GM12878 (cell line): ENCODE measurements around the gene CDK2. TPM values are rescaled to one million over a fixed set of nuclear protein-coding genes. Genes with fewer than 3 reads are reported as not detected.

Source experiments
- ATF7 ChIP-seq: fragments of 450-650 bp; IDR thresholded peaks from 2 replicates; pipeline ENCODE4 v1.6.1; 2016; ENCODE audit warnings: low read depth, mild to moderate bottlenecking
- CBFB ChIP-seq: IDR thresholded peaks from 2 replicates; pipeline ENCODE4 v1.6.1; 2016; ENCODE audit warnings: antibody characterized with exemption, low read depth
- HCFC1 ChIP-seq: fragments of 150-350 bp; IDR thresholded peaks from 2 replicates; pipeline ENCODE4 v1.6.1; 2014; ENCODE audit warnings: low read length
- HDAC2 ChIP-seq: fragments of 200-600 bp; sonication (generic); IDR thresholded peaks from 2 replicates; pipeline ENCODE4 v1.6.1; 2017
- KDM1A ChIP-seq: fragments of 200-600 bp; sonication (generic); IDR thresholded peaks from 2 replicates; pipeline ENCODE4 v1.6.1; 2016; ENCODE audit warnings: borderline replicate concordance
- MYB ChIP-seq: fragments of 150-350 bp; IDR thresholded peaks from 2 replicates; pipeline ENCODE4 v1.6.1; 2014; ENCODE audit warnings: mild to moderate bottlenecking, low read depth, low read length, borderline replicate concordance
- NFIC ChIP-seq: IDR thresholded peaks from 2 replicates; pipeline ENCODE4 v1.6.1; 2012; ENCODE audit warnings: low read depth, mild to moderate bottlenecking, inconsistent platforms, low read length, moderate library complexity
- PAX8 ChIP-seq: fragments of 450-650 bp; IDR thresholded peaks from 2 replicates; pipeline ENCODE4 v1.6.1; 2017; ENCODE audit warnings: mild to moderate bottlenecking, moderate library complexity
- POLR2A ChIP-seq: IDR thresholded peaks from 2 replicates; pipeline ENCODE4 v1.6.1; 2011; ENCODE audit warnings: low read depth, mild to moderate bottlenecking, low read length
- POLR2AphosphoS2 ChIP-seq: IDR thresholded peaks from 2 replicates; pipeline ENCODE4 v1.6.1; 2011; ENCODE audit warnings: low read depth, mild to moderate bottlenecking, low read length, improper control_type of control experiment, moderate library complexity
- POU2F2 ChIP-seq: IDR thresholded peaks from 3 replicates; pipeline ENCODE4 v1.6.1; 2011; ENCODE audit warnings: low read depth, mild to moderate bottlenecking, low read length, borderline replicate concordance
- RAD51 ChIP-seq: fragments of 450-650 bp; IDR thresholded peaks from 2 replicates; pipeline ENCODE4 v1.6.1; 2016; ENCODE audit warnings: moderate library complexity, mild to moderate bottlenecking, inconsistent platforms
- RELA ChIP-seq: fragments of 450-650 bp; IDR thresholded peaks from 2 replicates; pipeline ENCODE4 v1.8.0; 2014; ENCODE audit warnings: borderline replicate concordance; ENCODE audit not compliant: partially characterized antibody
- SMC3 ChIP-seq: IDR thresholded peaks from 2 replicates; pipeline ENCODE4 v1.6.1; 2011; ENCODE audit warnings: low read length, improper control_type of control experiment, borderline replicate concordance
- STAT3 ChIP-seq: IDR thresholded peaks from 2 replicates; pipeline ENCODE4 v1.6.1; 2011; ENCODE audit warnings: low read depth, low read length, improper control_type of control experiment
- TCF12 ChIP-seq: IDR thresholded peaks from 2 replicates; pipeline ENCODE4 v1.6.1; 2011; ENCODE audit warnings: low read depth, mild to moderate bottlenecking, low read length
- YY1 ChIP-seq: IDR thresholded peaks from 2 replicates; pipeline ENCODE4 v1.6.1; 2011; ENCODE audit warnings: low read depth, mild to moderate bottlenecking, low read length
- ZZZ3 ChIP-seq: IDR thresholded peaks from 2 replicates; pipeline ENCODE4 v1.6.1; 2011; ENCODE audit warnings: low read depth; ENCODE audit not compliant: control insufficient read depth, insufficient read length
- polyA plus RNA-seq, 11 experiments: library from polyadenylated mRNA; depleted of rRNA in 4 of 11; unstranded in 6 of 11; stranded (reverse) in 5 of 11; fragments of >200 nt; fragmentation: Nextera tagmentation in 4 of 11; fragmentation: Illumina TruSeq in 1 of 11; extraction: Ambion mirVana in 4 of 11; extraction: Trizol in 1 of 11; gene quantifications; 1 replicate in 1 of 11; 2 replicates in 10 of 11; pipeline versions ENCODE4 v1.2.1 to v1.2.3, GENCODE V29; 2011 to 2016; ENCODE audit warnings: inconsistent platforms in 2 of 11, missing spikeins in 2 of 11, low read depth in 1 of 11
- total RNA-seq, 4 experiments: library from RNA; depleted of rRNA in 3 of 4; stranded (reverse); fragments of >200 nt in 3 of 4; fragmentation: Illumina TruSeq in 1 of 4; extraction: Trizol in 1 of 4; gene quantifications; 2 replicates each; pipeline versions ENCODE4 v1.2.1 to v1.2.3, GENCODE V29; 2013 to 2021
- TF ChIP-seq, protein P1 (sequence below): fragments of 450-650 bp; conservative IDR thresholded peaks from 2 replicates; pipeline ENCODE4 v1.6.1; 2017; ENCODE audit warnings: mild to moderate bottlenecking, moderate library complexity
- TF ChIP-seq, protein P2 (sequence below), 3 experiments: IDR thresholded peaks in 2 of 3; conservative IDR thresholded peaks in 1 of 3; 2 replicates each; pipeline ENCODE4 v1.5.1; 2011; ENCODE audit warnings: low read depth in 3 of 3, low read length in 3 of 3, mild to moderate bottlenecking in 3 of 3, control low read depth in 2 of 3, moderate library complexity in 2 of 3, inconsistent platforms in 1 of 3, mixed read lengths in 1 of 3; ENCODE audit not compliant: control insufficient read depth in 2 of 3, insufficient read depth in 1 of 3; ENCODE audit errors: extremely low read depth in 1 of 3
- TF ChIP-seq, protein P3 (sequence below): IDR thresholded peaks from 2 replicates; pipeline ENCODE4 v1.6.1; 2012; ENCODE audit warnings: low read depth, low read length, improper control_type of control experiment
- TF ChIP-seq, protein P4 (sequence below): IDR thresholded peaks from 2 replicates; pipeline ENCODE4 v1.6.1; 2011; ENCODE audit warnings: borderline replicate concordance, low read depth, mild to moderate bottlenecking, moderate library complexity, mixed read lengths, low read length; ENCODE audit not compliant: insufficient read depth; ENCODE audit errors: extremely low read length
- TF ChIP-seq, protein P5 (sequence below): IDR thresholded peaks from 2 replicates; pipeline ENCODE4 v1.6.1; 2012; ENCODE audit warnings: mild to moderate bottlenecking, low read depth, low read length

The CDK2 gene
- total and polyA plus RNA-seq, 10 of the 15 experiments (the other 5 are each of a cell fraction or from before 2014, with no cell fraction given): 13.1 to 138 (median 82.2) TPM

DNA sequence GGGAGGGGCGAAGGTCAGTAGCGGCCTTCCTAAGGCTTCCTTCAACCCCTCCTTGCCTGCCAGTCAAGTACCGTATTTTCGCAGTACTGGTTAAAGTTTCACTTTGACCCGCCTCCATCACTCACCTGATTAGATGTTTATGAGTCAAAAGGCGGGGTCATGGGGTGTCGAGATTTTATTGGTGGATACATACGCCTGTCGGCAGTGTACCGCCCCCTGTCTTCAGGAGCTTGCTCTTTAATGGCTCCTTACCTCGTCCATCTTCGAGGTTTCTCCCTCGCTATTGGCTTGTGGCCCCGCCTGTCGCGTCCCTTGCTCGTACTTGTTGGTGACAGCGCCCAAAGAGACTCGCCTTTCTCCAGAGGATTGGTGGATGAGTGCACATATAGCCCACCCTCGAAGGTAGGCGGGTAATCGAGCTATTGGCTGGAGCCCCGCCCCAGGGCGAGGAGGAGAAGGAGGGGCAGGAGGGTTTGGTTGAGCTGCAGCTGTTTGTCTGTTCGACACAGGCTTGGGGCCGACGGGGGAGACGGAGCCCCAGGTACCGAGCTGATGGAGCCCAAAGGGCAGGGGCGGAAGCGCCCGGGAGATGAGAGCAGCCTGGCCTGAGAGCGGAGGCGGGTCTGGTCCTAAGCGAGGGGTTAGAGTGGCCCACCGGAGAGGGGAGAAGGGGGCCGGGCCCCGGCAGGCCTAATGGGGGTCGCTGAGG lies 7.1 kb downstream of the CDK2 start, which contains the start of gene RAB5B (continued):
- TF ChIP-seq, protein P1, sequence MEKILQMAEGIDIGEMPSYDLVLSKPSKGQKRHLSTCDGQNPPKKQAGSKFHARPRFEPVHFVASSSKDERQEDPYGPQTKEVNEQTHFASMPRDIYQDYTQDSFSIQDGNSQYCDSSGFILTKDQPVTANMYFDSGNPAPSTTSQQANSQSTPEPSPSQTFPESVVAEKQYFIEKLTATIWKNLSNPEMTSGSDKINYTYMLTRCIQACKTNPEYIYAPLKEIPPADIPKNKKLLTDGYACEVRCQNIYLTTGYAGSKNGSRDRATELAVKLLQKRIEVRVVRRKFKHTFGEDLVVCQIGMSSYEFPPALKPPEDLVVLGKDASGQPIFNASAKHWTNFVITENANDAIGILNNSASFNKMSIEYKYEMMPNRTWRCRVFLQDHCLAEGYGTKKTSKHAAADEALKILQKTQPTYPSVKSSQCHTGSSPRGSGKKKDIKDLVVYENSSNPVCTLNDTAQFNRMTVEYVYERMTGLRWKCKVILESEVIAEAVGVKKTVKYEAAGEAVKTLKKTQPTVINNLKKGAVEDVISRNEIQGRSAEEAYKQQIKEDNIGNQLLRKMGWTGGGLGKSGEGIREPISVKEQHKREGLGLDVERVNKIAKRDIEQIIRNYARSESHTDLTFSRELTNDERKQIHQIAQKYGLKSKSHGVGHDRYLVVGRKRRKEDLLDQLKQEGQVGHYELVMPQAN: peak; percentile 89
- TF ChIP-seq NFIC: no peak
- TF ChIP-seq POLR2AphosphoS2: peak; percentile 77
- TF ChIP-seq ATF7: peak; percentile 94
- peak; percentile 85 for TF ChIP-seq TCF12
- TF ChIP-seq HDAC2: no peak
- TF ChIP-seq MYB: no peak
- TF ChIP-seq, protein P2, sequence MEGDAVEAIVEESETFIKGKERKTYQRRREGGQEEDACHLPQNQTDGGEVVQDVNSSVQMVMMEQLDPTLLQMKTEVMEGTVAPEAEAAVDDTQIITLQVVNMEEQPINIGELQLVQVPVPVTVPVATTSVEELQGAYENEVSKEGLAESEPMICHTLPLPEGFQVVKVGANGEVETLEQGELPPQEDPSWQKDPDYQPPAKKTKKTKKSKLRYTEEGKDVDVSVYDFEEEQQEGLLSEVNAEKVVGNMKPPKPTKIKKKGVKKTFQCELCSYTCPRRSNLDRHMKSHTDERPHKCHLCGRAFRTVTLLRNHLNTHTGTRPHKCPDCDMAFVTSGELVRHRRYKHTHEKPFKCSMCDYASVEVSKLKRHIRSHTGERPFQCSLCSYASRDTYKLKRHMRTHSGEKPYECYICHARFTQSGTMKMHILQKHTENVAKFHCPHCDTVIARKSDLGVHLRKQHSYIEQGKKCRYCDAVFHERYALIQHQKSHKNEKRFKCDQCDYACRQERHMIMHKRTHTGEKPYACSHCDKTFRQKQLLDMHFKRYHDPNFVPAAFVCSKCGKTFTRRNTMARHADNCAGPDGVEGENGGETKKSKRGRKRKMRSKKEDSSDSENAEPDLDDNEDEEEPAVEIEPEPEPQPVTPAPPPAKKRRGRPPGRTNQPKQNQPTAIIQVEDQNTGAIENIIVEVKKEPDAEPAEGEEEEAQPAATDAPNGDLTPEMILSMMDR (IDR thresholded peaks at IDR 0.05 in 2 of 3, conservative IDR thresholded peaks at IDR 0.05 in 1 of 3; ENCODE audit: control insufficient read depth in 2 of 3, extremely low read depth in 1 of 3, insufficient read depth in 1 of 3, low read depth in 3 of 3, low read length in 3 of 3): no peak
- TF ChIP-seq, protein P3, sequence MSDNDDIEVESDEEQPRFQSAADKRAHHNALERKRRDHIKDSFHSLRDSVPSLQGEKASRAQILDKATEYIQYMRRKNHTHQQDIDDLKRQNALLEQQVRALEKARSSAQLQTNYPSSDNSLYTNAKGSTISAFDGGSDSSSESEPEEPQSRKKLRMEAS: no peak; the same call in 1 of the 2 replicates
- no peak for TF ChIP-seq SMC3
- peak; percentile 97 for TF ChIP-seq POLR2A
- no peak for TF ChIP-seq RELA
- no peak for TF ChIP-seq STAT3
- peak; percentile 31; the same call in 1 of the 3 replicates for TF ChIP-seq POU2F2
- no peak for TF ChIP-seq PAX8
- TF ChIP-seq CBFB: no peak
- TF ChIP-seq, protein P4, sequence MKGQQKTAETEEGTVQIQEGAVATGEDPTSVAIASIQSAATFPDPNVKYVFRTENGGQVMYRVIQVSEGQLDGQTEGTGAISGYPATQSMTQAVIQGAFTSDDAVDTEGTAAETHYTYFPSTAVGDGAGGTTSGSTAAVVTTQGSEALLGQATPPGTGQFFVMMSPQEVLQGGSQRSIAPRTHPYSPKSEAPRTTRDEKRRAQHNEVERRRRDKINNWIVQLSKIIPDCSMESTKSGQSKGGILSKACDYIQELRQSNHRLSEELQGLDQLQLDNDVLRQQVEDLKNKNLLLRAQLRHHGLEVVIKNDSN: peak; percentile 12
- TF ChIP-seq KDM1A: no peak
- peak; percentile 9; the same call in 1 of the 2 replicates for TF ChIP-seq YY1
- TF ChIP-seq HCFC1: no peak
- TF ChIP-seq, protein P5, sequence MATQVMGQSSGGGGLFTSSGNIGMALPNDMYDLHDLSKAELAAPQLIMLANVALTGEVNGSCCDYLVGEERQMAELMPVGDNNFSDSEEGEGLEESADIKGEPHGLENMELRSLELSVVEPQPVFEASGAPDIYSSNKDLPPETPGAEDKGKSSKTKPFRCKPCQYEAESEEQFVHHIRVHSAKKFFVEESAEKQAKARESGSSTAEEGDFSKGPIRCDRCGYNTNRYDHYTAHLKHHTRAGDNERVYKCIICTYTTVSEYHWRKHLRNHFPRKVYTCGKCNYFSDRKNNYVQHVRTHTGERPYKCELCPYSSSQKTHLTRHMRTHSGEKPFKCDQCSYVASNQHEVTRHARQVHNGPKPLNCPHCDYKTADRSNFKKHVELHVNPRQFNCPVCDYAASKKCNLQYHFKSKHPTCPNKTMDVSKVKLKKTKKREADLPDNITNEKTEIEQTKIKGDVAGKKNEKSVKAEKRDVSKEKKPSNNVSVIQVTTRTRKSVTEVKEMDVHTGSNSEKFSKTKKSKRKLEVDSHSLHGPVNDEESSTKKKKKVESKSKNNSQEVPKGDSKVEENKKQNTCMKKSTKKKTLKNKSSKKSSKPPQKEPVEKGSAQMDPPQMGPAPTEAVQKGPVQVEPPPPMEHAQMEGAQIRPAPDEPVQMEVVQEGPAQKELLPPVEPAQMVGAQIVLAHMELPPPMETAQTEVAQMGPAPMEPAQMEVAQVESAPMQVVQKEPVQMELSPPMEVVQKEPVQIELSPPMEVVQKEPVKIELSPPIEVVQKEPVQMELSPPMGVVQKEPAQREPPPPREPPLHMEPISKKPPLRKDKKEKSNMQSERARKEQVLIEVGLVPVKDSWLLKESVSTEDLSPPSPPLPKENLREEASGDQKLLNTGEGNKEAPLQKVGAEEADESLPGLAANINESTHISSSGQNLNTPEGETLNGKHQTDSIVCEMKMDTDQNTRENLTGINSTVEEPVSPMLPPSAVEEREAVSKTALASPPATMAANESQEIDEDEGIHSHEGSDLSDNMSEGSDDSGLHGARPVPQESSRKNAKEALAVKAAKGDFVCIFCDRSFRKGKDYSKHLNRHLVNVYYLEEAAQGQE: no peak
- peak; percentile 75 for TF ChIP-seq RAD51
- no peak for TF ChIP-seq ZZZ3
